B cell (primary cell): Measurements from ENCODE around the gene TPST2. TPM values are rescaled to one million over a fixed set of nuclear protein-coding genes. Genes with fewer than 3 reads are reported as not detected.

Source experiments
- ATAC-seq: fragments of 200-7000 bp; cut with Tn5 transposase; one replicate; pipeline ENCODE4 v1.10.0; 2021; ENCODE audit warnings: low read depth, mild to moderate bottlenecking, moderate number of reproducible peaks, moderate library complexity
- CTCF ChIA-PET: fragments of 350-600 bp; sonication (Branson Sonifier 250); formaldehyde crosslinking; loops from one replicate; lab custom pipeline; 2021; ENCODE audit warnings: antibody characterized with exemption, inconsistent platforms; lab: Charles Lee
- POLR2A ChIA-PET: fragments of 350-600 bp; sonication (Branson Sonifier 250); formaldehyde crosslinking; loops from one replicate; lab custom pipeline; 2021; ENCODE audit warnings: antibody characterized with exemption; lab: Charles Lee
- DNase-seq: peaks from one replicate; pipeline ENCODE4 v3.0.0; 2013
- H2AFZ ChIP-seq: 2 replicates; pipeline ENCODE4 v1.6.1; 2012; ENCODE audit warnings: mild to moderate bottlenecking, low read depth, low read length; ENCODE audit not compliant: insufficient read depth, poor library complexity, severe bottlenecking
- H3K27ac ChIP-seq, 2 donors: 1 replicate in 1 of 2; 2 replicates in 1 of 2; pipeline ENCODE4 v1.5.1; 2012 to 2013; ENCODE audit warnings: low read length in 2 of 2, mild to moderate bottlenecking in 2 of 2, moderate library complexity in 1 of 2
- H3K27me3 ChIP-seq, 4 experiments: fragments of 200-600 bp in 1 of 4; sonication (generic) in 1 of 4; replicated peaks in 1 of 4; 1 replicate in 2 of 4; 2 replicates in 2 of 4; pipeline versions ENCODE4 v1.6.1 to v1.7.0; 2013 to 2016; ENCODE audit warnings: low read length in 3 of 4, mild to moderate bottlenecking in 2 of 4, mixed read lengths in 1 of 4, moderate library complexity in 1 of 4; ENCODE audit not compliant: insufficient read depth in 4 of 4, control insufficient read depth in 3 of 4; ENCODE audit errors: control extremely low read depth in 1 of 4
- H3K36me3 ChIP-seq, 2 experiments: replicated peaks in 1 of 2; 1 replicate in 1 of 2; 2 replicates in 1 of 2; pipeline versions ENCODE4 v1.6.1 to v1.7.1; 2013; ENCODE audit warnings: low read length in 1 of 2; ENCODE audit not compliant: insufficient read depth in 2 of 2, control insufficient read depth in 1 of 2; ENCODE audit errors: control extremely low read depth in 1 of 2, extremely low read depth in 1 of 2
- H3K4me1 ChIP-seq, 2 donors: fragments of 200-600 bp in 1 of 2; sonication (generic) in 1 of 2; 1 replicate in 1 of 2; 2 replicates in 1 of 2; pipeline versions ENCODE4 v1.5.1 to v1.6.1; 2013 to 2017; ENCODE audit warnings: low read length in 2 of 2; ENCODE audit not compliant: control insufficient read depth in 2 of 2, insufficient read depth in 2 of 2
- H3K4me2 ChIP-seq: replicated peaks from 2 replicates; pipeline ENCODE3; 2012; ENCODE audit warnings: mild to moderate bottlenecking, low read depth, low read length; ENCODE audit not compliant: poor library complexity, severe bottlenecking
- H3K4me3 ChIP-seq, 5 experiments: fragments of 200-600 bp in 1 of 5; sonication (generic) in 1 of 5; 1 replicate in 3 of 5; 2 replicates in 2 of 5; pipeline versions ENCODE4 v1.5.1 to v1.7.0; 2011 to 2016; ENCODE audit warnings: low read length in 4 of 5, mild to moderate bottlenecking in 4 of 5, low read depth in 2 of 5, control low read depth in 1 of 5, moderate library complexity in 1 of 5; ENCODE audit not compliant: insufficient read depth in 1 of 5; ENCODE audit errors: control extremely low read depth in 1 of 5, extremely low read depth in 1 of 5
- H3K79me2 ChIP-seq: fragments of 200-600 bp; sonication (generic); one replicate; pipeline ENCODE4 v1.6.0; 2016; ENCODE audit warnings: low read length; ENCODE audit not compliant: control insufficient read depth, insufficient read depth
- H3K9ac ChIP-seq: fragments of 200-600 bp; sonication (generic); 2 replicates; pipeline ENCODE4 v1.6.1; 2017; ENCODE audit warnings: mild to moderate bottlenecking, low read length, moderate library complexity
- H3K9me3 ChIP-seq, 3 donors: one replicate each; pipeline versions ENCODE4 v1.6.1 to v1.7.1; 2013; ENCODE audit warnings: low read length in 2 of 3; ENCODE audit not compliant: control insufficient read depth in 2 of 3, insufficient read depth in 1 of 3; ENCODE audit errors: control extremely low read depth in 1 of 3
- H4K20me1 ChIP-seq: 2 replicates; pipeline ENCODE4 v1.6.0; 2012; ENCODE audit warnings: mild to moderate bottlenecking, low read length; ENCODE audit not compliant: insufficient read depth, control insufficient read depth, poor library complexity, severe bottlenecking
- H3K27ac Mint-ChIP-seq: one replicate; pipeline ENCODE4 v1.8.0; 2021; ENCODE audit warnings: mixed read lengths
- H3K27me3 Mint-ChIP-seq: one replicate; pipeline ENCODE4 v1.8.0; 2021; ENCODE audit warnings: mixed read lengths
- H3K4me1 Mint-ChIP-seq: one replicate; pipeline ENCODE4 v1.8.0; 2021; ENCODE audit warnings: mixed read lengths
- H3K4me3 Mint-ChIP-seq: one replicate; pipeline ENCODE4 v1.8.0; 2021; ENCODE audit warnings: mixed read lengths
- H3K9me3 Mint-ChIP-seq: one replicate; pipeline ENCODE4 v1.8.0; 2022; ENCODE audit warnings: mixed read lengths; ENCODE audit not compliant: insufficient read depth
- CTCF ChIP-seq: fragments of 200-600 bp; IDR thresholded peaks from one replicate; pipeline ENCODE4 v1.8.0; 2022; ENCODE audit warnings: antibody characterized with exemption, mild to moderate bottlenecking
- EZH2 ChIP-seq: IDR thresholded peaks from 2 replicates; pipeline ENCODE4 v1.6.1; 2012; ENCODE audit warnings: borderline replicate concordance, low read depth, mild to moderate bottlenecking, moderate library complexity, low read length; ENCODE audit not compliant: insufficient read depth, poor library complexity, severe bottlenecking
- WGBS: methylation state at CpG from one replicate; pipeline ENCODE4 v1.1.5; 2013; ENCODE audit warnings: missing lambda C conversion rate; ENCODE audit not compliant: insufficient coverage; 5-methylcytosine and 5-hydroxymethylcytosine counted together
- intact Hi-C: fragments of 100-400 bp; cut with micrococcal nuclease; formaldehyde crosslinking; loops from one replicate; pipeline ENCODE4 v1.10.0; 2022
- polyA plus RNA-seq: library from polyadenylated mRNA; depleted of rRNA; stranded (reverse); fragments of >200 nt; gene quantifications from 2 replicates; pipeline ENCODE4 v1.2.3, GENCODE V29; 2012
- total RNA-seq, 2 donors: library from RNA; stranded (reverse); fragments of 120-200 nt in 1 of 2; gene quantifications; 1 replicate in 1 of 2; 2 replicates in 1 of 2; pipeline versions ENCODE4 v1.2.3 to v1.2.4, GENCODE V29; 2013 to 2022

The TPST2 gene
- total and polyA plus RNA-seq, 2 donors (not counting 1 experiment from before 2014, with no cell fraction given), result 16.6 to 43.1 TPM

GRCh38 chr22:26597480-26597879 is 7.5 kb upstream of the TPST2 start:
- H3K79me2 ChIP-seq, result no peaks in the 10 kb centered on the region
- ChIA-PET POLR2A (no interaction called here), CTCF (no interaction called here)
- Mint-ChIP-seq H3K4me1 (peaks cover 7% of the 10 kb centered on the region), H3K9me3 (no peaks in the 10 kb centered on the region), H3K4me3 (no peak overlapping the region), H3K27me3 (peaks cover 12% of the 10 kb centered on the region), H3K27ac (no peak overlapping the region)
- TF ChIP-seq EZH2 (no peak), CTCF (no peak)
- H4K20me1 ChIP-seq, result no peaks in the 10 kb centered on the region
- peaks cover 5% of the 10 kb centered on the region in 2 donors for H3K4me1 ChIP-seq
- H3K4me3 ChIP-seq, result no peak overlapping the region
- no peaks in the 10 kb centered on the region for H3K9me3 ChIP-seq
- intact Hi-C loops, result no loop called here
- no peak overlapping the region for H3K9ac ChIP-seq
- no peaks in the 10 kb centered on the region for H3K36me3 ChIP-seq
- H3K27me3 ChIP-seq, result peaks cover 0 to 3% (median 0%) of the 10 kb centered on the region in 4 experiments
- 100% methylated on average over 1 of the region's 4 CpGs for WGBS
- ATAC-seq (no peak), DNase-seq (no peak)
- H3K4me2 ChIP-seq, result no peak overlapping the region
- H3K27ac ChIP-seq, result no peak overlapping the region
- no peak overlapping the region for H2AFZ ChIP-seq

- no peak overlapping the region for H3K9ac ChIP-seq
- H3K27ac ChIP-seq, result no peak overlapping the region
- WGBS, result 93% methylated on average over 3 of the region's 4 CpGs
- intact Hi-C loops, result no loop called here
- H3K4me1 ChIP-seq, result peaks cover 10% of the 10 kb centered on the region in 2 donors
- POLR2A ChIA-PET, result no interaction called here
- Mint-ChIP-seq H3K27ac (no peak overlapping the region), H3K4me3 (no peak overlapping the region), H3K4me1 (peaks cover 11% of the 10 kb centered on the region), H3K9me3 (no peaks in the 10 kb centered on the region), H3K27me3 (peaks cover 12% of the 10 kb centered on the region)
- no peak for TF ChIP-seq EZH2
- TF ChIP-seq CTCF, result no peak
- no peak for DNase-seq
- no peak overlapping the region for H3K4me2 ChIP-seq
- no peak overlapping the region for H2AFZ ChIP-seq
- H3K9me3 ChIP-seq, result no peaks in the 10 kb centered on the region
- no peak overlapping the region for H3K4me3 ChIP-seq
- H3K36me3 ChIP-seq, result no peaks in the 10 kb centered on the region
- H4K20me1 ChIP-seq, result no peaks in the 10 kb centered on the region
- H3K79me2 ChIP-seq, result no peaks in the 10 kb centered on the region
- peaks cover 0 to 3% (median 0%) of the 10 kb centered on the region in 4 experiments for H3K27me3 ChIP-seq
- CTCF ChIA-PET, result no interaction called here
- ATAC-seq, result no peak
Observed at GRCh38 chr22:26597026-26597425, 7.1 kb upstream of the TPST2 start.
